Measurements from ENCODE around the gene HAPLN3.

- TF ChIP-seq CTCF (IDR thresholded peaks at IDR 0.05) (no peak), POLR2A (IDR thresholded peaks at IDR 0.05) (no peak)
Observed at GRCh38 chr15:88920186-88920891, 25.0 kb upstream of the HAPLN3 start.

All from upper lobe of left lung (tissue), 4 donors.